Measurements from ENCODE around the gene SCAMP1. TPM values are rescaled to one million over a fixed set of nuclear protein-coding genes. Genes with fewer than 3 reads are reported as not detected.
"Not testable (repeated sequence)": the region's sequence is repeated elsewhere in the genome, so short reads cannot be mapped to it uniquely, and the experiment has no call there.

Gene SCAMP1
- total and polyA plus RNA-seq, 2 donors = 23.9 to 97.5 TPM

DNA sequence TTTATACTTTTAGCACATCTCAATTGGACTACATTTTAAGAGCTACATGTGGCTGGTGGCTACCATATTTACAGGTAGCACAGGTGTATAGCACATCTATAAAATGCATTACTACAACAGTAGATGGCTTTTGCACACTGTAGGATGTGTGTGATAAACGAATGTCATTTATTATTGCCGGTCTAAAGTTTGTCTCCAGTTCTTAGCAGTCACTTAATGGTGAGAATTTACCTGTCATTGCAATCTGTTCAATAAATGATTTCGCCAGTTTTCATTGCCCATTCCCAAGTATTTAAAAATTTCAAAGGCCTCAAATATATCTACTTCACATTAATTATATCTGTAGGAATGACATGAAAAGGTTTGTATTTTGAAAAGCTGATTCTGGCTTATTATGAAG is 15.9 kb downstream of the SCAMP1 start:
- H3K4me3 ChIP-seq (ENCODE audit: low read depth, low read length) = no peak overlapping the region
- H3K4me1 ChIP-seq (ENCODE audit: insufficient read depth) = no peaks in the 10 kb centered on the region
- no peak for DNase-seq (ENCODE audit: extremely low spot score)
- no peaks in the 10 kb centered on the region for H3K36me3 ChIP-seq (ENCODE audit: insufficient read depth)
- 93% methylated on average over 3 of the region's 3 CpGs for WGBS
- H3K27ac ChIP-seq (ENCODE audit: low read depth) = no peak overlapping the region

DNA sequence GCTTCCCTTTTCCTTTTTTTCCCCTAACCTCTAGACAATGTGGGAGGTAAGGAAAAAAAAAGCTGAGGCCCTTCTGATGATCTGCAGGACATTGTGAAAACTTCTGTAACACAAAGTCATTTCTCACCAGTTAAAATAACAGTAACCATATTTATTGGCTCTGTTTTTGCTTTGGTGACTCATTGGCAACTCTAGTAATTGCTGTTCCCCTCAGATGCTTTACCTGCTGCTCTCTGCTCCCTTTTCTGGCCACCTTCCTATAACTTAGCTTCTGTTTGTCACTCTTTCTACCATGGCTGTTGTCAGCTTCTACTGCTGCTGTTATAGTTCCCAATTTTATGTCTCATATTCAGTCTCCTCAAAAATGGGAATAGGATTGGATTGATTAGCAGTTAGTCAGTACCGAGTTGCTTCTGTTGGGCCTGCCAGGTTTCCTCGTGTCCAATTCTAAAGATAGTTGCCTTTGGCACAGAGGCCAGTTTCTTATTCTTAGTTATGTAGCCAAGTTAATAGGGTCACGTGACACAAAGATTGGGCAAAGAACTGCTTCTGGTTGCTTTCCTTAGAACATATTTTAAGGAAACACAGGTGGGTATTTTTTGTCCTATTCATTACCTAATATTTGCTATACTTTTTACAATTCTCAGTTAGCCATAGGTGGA is 16.8 kb downstream of the SCAMP1 start:
- H3K27ac ChIP-seq (ENCODE audit: low read depth) = no peak overlapping the region
- no peaks in the 10 kb centered on the region for H3K4me1 ChIP-seq (ENCODE audit: insufficient read depth)
- H3K36me3 ChIP-seq (ENCODE audit: insufficient read depth) = no peaks in the 10 kb centered on the region
- DNase-seq (ENCODE audit: extremely low spot score) = no peak
- WGBS = 27% methylated on average over 3 of the region's 3 CpGs
- H3K4me3 ChIP-seq (ENCODE audit: low read depth, low read length) = no peak overlapping the region

DNA sequence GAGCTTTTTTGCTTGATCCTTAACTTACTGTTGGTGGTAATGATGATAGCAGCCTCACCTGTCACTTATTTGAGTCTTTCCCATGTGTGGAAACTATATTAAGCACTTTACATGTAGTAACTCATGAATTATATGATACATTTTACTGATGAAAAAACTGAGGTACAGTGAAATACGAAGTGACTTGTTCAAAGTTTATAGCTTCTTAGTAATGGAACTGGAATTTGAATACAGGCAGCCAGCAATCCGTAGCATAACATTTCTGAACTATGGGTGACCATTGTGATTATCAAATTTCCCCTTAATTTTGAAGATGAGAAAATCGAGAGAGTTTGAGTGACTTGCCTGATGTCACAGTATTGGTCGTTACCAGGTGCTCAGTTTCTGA is 17.3 kb downstream of the SCAMP1 start:
- H3K4me3 ChIP-seq (ENCODE audit: low read depth, low read length) = no peak overlapping the region
- H3K36me3 ChIP-seq (ENCODE audit: insufficient read depth) = no peaks in the 10 kb centered on the region
- H3K27ac ChIP-seq (ENCODE audit: low read depth) = no peak overlapping the region
- DNase-seq (ENCODE audit: extremely low spot score) = no peak
- 78% methylated on average over 4 of the region's 4 CpGs for WGBS
- no peaks in the 10 kb centered on the region for H3K4me1 ChIP-seq (ENCODE audit: insufficient read depth)

GRCh38 chr5:78387468-78388153 is 27.2 kb downstream of the SCAMP1 start:
- Histone ChIP-seq H3K4me1 (ENCODE audit: insufficient read depth) (no peaks in the 10 kb centered on the region), H3K4me3 (ENCODE audit: low read depth, low read length) (no peak overlapping the region), H3K36me3 (ENCODE audit: insufficient read depth) (no peaks in the 10 kb centered on the region), H3K27ac (ENCODE audit: low read depth) (no peak overlapping the region)
- 92% methylated on average over 11 of the region's 11 CpGs for WGBS
- no peak for DNase-seq (ENCODE audit: extremely low spot score)

DNA sequence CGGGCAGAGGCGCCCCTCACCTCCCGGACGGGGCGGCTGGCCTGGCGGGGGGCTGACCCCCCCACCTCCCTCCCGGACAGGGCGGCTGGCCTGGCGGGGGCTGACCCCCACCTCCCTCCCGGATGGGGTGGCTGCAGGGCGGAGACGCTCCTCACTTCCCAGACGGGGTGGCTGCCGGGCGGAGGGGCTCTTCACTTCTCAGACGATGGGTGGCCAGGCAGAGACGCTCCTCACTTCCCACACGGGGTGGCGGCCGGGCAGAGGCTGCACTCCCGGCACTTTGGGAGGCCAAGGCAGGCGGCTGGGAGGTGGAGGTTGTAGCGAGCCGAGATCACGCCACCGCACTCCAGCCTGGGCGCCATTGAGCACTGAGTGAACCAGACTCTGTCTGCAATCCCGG is 30.9 kb downstream of the SCAMP1 start:
- not testable (repeated sequence) for H3K4me1 ChIP-seq (ENCODE audit: insufficient read depth); H3K4me3 ChIP-seq (ENCODE audit: low read depth, low read length); H3K27ac ChIP-seq (ENCODE audit: low read depth); H3K36me3 ChIP-seq (ENCODE audit: insufficient read depth); DNase-seq (ENCODE audit: extremely low spot score)
- 97% methylated on average over 23 of the region's 28 CpGs for WGBS

DNA sequence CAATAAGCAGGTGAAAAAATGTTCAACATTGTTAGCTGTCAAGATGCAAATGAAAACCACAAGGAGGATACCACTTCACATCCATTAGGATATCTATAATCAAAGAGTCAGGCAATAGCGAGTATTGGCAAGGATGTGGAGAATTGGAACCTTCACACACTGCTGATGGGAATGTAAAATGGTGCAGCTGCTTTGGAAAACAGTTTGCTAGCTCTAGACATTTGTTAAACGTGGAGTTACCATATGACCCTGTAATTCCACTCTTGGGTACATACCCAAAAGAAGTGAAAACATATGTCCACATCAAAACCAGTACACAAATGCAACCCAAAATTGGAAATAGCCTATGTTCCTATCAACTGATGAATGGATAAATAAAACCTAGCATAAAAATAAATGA is 37.4 kb downstream of the SCAMP1 start:
- H3K4me3 ChIP-seq (ENCODE audit: low read depth, low read length) = no peak overlapping the region
- H3K27ac ChIP-seq (ENCODE audit: low read depth) = no peak overlapping the region
- DNase-seq (ENCODE audit: extremely low spot score) = no peak
- peaks cover 2% of the 10 kb centered on the region for H3K36me3 ChIP-seq (ENCODE audit: insufficient read depth)
- H3K4me1 ChIP-seq (ENCODE audit: insufficient read depth) = no peaks in the 10 kb centered on the region
- WGBS = 80% methylated on average over 2 of the region's 2 CpGs

DNA sequence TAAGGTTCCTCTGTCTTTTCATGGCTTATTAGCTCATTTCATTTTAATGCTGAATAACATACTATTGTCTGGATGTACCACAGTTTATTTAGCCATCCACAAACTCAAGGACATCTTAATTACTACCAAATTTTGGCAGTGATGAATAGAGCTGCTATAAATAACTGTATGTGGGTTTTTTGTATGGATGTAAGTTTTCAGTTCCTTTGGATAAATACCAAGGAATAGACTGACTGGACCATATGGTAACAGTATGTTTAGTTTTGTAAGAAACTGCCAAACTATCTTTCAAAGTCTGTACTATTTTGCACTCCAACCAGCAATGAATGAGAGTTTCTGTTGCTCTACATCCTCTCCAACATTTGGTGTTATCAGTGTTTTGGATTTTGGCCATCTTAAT is 38.7 kb downstream of the SCAMP1 start:
- H3K36me3 ChIP-seq (ENCODE audit: insufficient read depth) = peaks cover 2% of the 10 kb centered on the region
- no peak for DNase-seq (ENCODE audit: extremely low spot score)
- no peak overlapping the region for H3K27ac ChIP-seq (ENCODE audit: low read depth)
- H3K4me3 ChIP-seq (ENCODE audit: low read depth, low read length) = no peak overlapping the region
- no peaks in the 10 kb centered on the region for H3K4me1 ChIP-seq (ENCODE audit: insufficient read depth)

DNA sequence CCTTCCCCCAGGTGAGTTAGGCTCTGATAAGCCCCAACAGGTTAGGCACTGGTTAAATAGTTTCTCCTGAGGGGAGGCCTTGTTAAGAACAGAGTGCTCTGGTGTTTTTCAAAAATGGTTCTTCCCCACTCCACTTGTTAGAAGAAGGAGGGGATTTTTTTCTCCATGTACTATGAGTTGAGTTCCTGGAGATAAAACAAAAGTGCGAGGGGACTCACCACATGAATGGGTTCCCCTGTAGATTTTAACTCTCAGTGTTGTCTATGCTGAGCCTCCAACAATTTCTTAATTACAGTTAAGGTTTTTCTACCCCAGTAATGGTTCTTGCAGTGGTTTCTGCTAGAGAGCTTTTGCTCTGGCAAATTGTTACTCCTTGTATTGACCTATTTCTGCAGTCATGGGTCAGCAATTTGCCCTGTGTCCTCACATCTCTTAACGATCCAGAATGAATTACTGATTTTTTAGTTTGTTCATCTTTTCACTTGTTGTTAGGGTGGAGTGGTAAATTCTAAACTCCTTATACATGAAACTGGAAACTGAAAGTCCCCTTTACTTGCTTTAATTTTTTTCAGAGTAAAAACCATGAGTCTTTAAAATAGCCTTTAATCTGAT is 44.4 kb downstream of the SCAMP1 start:
- no peak overlapping the region for H3K27ac ChIP-seq (ENCODE audit: low read depth)
- no peaks in the 10 kb centered on the region for H3K4me1 ChIP-seq (ENCODE audit: insufficient read depth)
- WGBS = 87% methylated on average over 2 of the region's 2 CpGs
- H3K4me3 ChIP-seq (ENCODE audit: low read depth, low read length) = no peak overlapping the region
- no peaks in the 10 kb centered on the region for H3K36me3 ChIP-seq (ENCODE audit: insufficient read depth)
- DNase-seq (ENCODE audit: extremely low spot score) = no peak

DNA sequence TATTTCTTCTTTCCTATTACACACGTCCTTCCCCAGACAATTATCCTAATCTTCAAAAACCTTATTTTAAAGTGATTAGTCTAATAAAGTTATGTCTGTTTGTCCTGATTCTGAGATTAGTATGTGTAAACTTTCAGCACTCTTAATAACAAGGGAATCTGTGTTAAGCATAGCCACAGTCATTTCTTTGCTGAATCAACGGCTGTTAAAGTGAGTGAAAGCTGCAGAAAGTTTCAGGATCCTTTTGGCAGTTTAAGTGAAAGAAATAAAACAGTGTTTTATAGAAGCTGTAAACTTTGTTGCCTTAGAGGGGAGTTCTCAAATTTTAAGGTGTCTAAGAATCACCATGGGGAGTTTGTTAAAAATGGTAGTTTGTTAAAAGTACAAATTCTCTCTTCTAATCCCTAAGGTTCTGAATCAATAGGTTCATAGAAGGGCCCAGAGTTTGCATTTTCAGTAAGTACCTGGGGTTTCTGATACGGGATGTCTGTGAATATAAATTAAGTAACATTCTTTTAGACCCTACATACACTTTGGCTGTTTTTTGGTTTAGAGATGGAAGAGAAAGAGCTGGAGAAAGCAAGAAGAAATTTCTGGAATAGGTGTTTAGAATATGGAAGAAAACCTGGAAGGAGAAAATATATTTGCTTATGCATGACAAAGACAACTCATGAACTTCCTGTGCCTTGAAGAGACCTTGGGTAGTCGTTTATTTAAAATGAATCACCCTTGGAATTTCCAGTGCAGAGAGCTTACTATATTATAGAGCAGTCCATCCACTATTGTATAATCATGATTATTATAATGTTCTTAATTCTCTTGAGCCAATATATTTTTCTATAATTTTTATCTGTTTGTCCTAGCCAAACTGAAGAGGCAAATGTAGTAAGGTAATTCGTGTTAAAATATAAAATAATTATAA is 45.7 kb downstream of the SCAMP1 start:
- DNase-seq (ENCODE audit: extremely low spot score) = no peak
- 55% methylated on average over 5 of the region's 5 CpGs for WGBS
- no peaks in the 10 kb centered on the region for H3K4me1 ChIP-seq (ENCODE audit: insufficient read depth)
- H3K4me3 ChIP-seq (ENCODE audit: low read depth, low read length) = no peak overlapping the region
- no peak overlapping the region for H3K27ac ChIP-seq (ENCODE audit: low read depth)
- H3K36me3 ChIP-seq (ENCODE audit: insufficient read depth) = no peaks in the 10 kb centered on the region

GRCh38 chr5:78407458-78407857 is 47.0 kb downstream of the SCAMP1 start:
- no peak for DNase-seq (ENCODE audit: extremely low spot score)
- H3K27ac ChIP-seq (ENCODE audit: low read depth) = no peak overlapping the region
- no peak overlapping the region for H3K4me3 ChIP-seq (ENCODE audit: low read depth, low read length)
- no peaks in the 10 kb centered on the region for H3K4me1 ChIP-seq (ENCODE audit: insufficient read depth)
- no peaks in the 10 kb centered on the region for H3K36me3 ChIP-seq (ENCODE audit: insufficient read depth)

- Histone ChIP-seq H3K4me1 (ENCODE audit: insufficient read depth) (no peaks in the 10 kb centered on the region), H3K4me3 (ENCODE audit: low read depth, low read length) (no peak overlapping the region), H3K36me3 (ENCODE audit: insufficient read depth) (no peaks in the 10 kb centered on the region), H3K27ac (ENCODE audit: low read depth) (no peak overlapping the region)
- no peak for DNase-seq (ENCODE audit: extremely low spot score)
Measured at GRCh38 chr5:78411586-78411985, 51.2 kb downstream of the SCAMP1 start.

DNA sequence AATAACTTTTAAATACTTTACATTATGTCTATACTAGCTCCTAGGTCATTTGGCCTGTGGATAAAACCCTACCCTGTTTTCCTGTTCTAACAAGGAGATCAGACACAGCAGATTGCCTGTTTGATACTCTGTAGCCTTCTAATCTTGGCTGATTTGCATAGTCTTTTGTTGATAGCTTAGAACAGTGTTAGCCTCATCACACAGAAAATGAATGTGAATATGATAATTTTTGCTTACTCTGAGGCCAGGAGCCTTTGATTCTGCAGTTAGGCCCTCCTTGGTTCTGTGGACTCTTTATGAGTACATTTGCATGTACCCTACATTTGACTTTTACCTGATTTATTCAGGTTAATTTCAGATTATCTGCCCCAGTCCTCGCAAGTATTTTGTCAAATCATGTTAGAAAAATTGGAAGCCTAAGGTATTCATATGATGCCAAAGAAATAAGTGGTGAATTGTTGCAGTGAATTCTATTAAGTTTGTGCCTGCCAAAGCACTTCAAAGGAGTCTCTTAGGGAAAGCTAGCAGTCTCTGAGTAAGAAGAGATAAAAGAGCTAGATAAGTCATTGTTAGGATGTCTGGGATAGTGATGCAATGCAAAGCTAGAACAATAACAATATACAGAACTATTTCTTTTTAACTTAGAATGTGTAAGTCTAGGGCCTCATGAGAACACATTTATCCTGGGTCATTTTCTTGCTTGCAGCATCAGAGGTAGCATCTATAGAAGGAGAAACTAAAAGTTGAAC is 56.4 kb downstream of the SCAMP1 start:
- no peaks in the 10 kb centered on the region for H3K4me1 ChIP-seq (ENCODE audit: insufficient read depth)
- no peak for DNase-seq (ENCODE audit: extremely low spot score)
- no peak overlapping the region for H3K4me3 ChIP-seq (ENCODE audit: low read depth, low read length)
- H3K36me3 ChIP-seq (ENCODE audit: insufficient read depth) = no peaks in the 10 kb centered on the region
- WGBS = 95% methylated on average over 1 of the region's 1 CpG
- no peak overlapping the region for H3K27ac ChIP-seq (ENCODE audit: low read depth)

- Histone ChIP-seq H3K27ac (ENCODE audit: low read depth) (no peak overlapping the region), H3K36me3 (ENCODE audit: insufficient read depth) (no peaks in the 10 kb centered on the region), H3K4me1 (ENCODE audit: insufficient read depth) (no peaks in the 10 kb centered on the region), H3K4me3 (ENCODE audit: low read depth, low read length) (no peak overlapping the region)
- no peak for DNase-seq (ENCODE audit: extremely low spot score)
- WGBS = 83% methylated on average over 3 of the region's 3 CpGs
Measured at GRCh38 chr5:78419396-78419795, 59.0 kb downstream of the SCAMP1 start.

All from urinary bladder (tissue), 4 donors.